HG03378 (cell line): Measurements from ENCODE around the gene MIEF1.

Experiments used
- ATAC-seq: cut with Tn5 transposase; IDR thresholded peaks from one replicate; pipeline ENCODE4 v1.9.1; 2021; ENCODE audit warnings: mild to moderate bottlenecking, moderate library complexity; ENCODE audit not compliant: unreplicated experiment

MIEF1 gene

GRCh38 chr22:39470451-39471291 lies 31.4 kb upstream of the MIEF1 start:
- ATAC-seq = no peak

DNA sequence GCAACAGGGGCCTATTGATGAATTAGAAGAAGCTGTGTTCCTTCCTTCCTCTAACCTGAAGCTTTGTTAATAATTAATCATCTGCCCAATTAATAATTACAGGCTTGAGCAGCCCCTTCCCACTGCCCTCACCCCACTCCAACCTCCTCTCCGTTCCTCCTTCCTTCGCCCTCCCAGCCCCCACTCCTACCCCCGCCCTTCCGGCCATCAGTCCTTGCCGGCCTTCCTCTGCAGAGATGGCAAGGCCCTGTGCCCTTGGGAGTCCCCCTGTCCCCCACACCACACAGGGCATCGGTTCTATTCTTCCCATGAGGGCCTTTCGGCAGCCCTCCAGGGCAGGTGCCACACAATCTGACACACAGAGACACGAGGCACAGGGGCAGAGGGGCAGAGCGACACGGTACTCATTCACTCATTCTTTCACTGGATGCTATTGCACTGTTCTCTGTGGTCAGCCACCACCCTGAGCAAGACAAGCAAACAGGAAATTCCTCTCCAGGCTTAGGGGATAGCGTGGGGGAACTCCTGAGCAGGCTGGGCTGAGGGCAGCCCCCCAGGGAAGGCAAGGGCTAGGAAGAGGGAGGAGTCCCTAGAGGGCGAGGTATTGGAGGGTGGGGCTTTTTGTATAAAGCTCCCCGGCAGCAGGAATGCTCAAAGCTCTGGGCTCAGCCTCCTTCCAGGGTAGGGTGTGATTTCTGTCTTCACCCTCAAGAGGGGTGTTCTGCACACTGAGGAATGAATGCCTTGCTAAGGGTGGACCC lies 30.5 kb upstream of the MIEF1 start:
- ATAC-seq = peak; percentile 47

DNA sequence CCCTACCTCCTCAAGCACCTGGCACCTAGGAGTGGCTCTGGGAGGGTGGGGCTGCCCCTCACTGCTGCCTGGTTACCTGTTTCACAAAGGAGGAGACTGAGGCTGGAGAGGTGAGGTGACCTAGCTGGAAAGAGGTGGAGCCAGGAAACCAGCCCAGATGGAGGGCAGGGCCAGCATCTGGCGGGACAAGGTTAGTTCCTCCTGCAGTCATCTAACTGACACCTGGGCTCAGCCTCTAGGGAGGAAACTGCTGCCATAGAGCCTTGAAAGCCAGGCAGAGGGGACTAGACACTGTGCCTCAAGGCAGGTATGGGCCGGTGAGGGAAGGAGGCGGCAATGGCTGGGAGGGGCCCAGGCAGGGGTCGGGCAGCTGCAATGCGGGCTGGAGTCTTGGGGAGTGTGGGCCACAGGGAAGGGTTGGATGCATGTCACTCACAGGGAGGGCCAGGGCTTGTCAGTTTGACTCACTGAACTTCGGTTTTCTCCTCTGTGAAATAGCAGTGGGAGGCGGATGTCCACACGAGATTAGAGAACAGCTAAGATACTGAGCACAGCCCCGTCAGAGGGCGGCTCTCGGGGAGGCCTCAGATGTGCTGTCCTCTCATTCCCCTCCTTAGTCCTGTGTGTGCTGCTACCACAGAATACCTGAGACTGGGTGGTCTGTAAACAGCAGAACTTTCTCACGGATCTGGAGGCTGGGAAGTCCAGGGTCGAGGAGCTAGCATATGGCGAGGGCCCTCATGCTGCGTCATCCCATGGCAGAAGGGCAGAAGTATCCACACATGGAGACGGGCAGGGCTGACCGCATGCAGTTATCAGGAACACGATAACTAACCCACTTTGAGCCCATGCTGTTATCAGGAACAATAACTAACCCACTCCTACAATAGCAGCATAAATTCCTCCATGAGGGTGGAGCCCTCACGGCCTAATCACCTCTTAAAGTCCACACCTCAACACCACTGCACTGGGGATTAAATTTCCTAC lies 29.2 kb upstream of the MIEF1 start:
- no peak for ATAC-seq

DNA sequence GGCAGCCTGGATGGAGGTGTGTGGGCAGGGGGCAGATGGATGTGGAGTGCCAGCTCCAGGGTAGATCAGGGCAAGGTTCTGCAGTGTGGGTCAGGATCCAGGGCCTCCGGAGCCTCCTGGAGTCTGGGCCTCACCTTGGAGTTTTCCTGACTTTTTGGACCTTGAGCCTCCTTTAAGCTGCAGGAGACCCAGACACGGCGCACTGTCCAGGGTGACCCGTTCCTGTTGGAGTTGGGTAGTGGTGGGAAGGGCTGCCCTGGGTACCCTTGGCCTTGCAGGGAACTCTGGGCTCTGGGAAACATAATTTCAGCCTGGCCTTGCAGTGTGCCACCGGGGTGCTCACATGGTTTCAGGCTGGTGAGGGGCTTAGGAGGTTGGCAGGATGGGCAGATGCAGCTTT lies 28.2 kb upstream of the MIEF1 start:
- no peak for ATAC-seq

DNA sequence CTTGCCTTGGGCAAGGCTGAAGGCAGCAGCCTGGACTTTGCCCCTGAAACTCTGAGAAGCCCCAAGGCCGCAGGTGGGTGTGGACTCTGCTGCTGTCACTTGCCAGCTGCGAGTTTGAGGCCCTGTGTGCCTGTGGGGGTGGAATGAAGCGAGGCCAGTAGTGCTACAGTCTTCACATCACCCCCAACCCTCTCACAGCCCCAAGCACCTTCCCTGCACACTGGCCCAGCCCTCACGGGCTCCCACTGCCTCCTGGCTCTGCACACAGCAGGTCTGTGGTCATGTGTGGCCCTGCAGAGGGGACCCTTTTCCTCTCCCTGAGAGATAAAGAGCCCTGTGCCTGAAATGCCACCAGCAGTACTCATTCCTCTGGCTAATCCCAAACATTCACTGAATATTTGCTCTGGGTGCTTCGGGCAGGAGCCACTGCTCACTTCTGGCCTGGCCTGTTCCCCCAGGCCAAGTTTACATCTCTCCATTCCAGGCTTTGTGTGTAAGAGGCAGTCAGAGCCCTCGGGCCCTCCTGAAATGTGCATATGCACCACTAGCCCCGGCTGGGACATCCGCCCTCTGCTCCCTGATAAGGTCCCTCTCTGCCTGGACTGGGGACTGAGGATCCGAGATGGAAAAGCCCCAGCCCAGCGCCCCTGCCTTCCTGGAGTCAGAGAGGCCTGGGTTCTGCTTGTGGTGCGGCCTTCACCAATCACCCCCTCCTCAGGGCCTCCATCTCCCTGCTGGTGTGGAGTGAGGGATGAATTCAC lies 27.6 kb upstream of the MIEF1 start:
- no peak for ATAC-seq

- no peak for ATAC-seq
These were observed 26.8 kb upstream of the MIEF1 start for GRCh38 chr22:39475337-39475736.

DNA sequence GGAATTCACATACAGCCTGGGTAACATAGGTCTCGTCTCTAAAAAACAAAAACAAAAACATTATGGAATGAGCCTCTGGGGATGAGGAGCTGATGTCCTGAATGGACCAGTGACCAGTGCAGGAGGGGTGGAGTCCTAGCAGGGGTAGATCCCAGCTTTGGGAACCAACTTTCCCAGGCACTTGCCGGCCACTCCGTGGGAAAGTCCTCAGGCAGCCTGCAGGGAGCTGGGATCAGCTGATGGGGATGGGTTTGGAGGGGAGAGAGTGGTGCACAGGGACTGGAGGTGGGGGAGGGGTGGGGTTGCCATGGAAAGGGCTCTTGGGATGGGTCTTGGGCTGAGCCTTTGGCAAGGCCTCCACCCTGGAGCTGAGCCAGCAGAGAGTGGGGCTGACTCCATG lies 26.2 kb upstream of the MIEF1 start:
- ATAC-seq = no peak

DNA sequence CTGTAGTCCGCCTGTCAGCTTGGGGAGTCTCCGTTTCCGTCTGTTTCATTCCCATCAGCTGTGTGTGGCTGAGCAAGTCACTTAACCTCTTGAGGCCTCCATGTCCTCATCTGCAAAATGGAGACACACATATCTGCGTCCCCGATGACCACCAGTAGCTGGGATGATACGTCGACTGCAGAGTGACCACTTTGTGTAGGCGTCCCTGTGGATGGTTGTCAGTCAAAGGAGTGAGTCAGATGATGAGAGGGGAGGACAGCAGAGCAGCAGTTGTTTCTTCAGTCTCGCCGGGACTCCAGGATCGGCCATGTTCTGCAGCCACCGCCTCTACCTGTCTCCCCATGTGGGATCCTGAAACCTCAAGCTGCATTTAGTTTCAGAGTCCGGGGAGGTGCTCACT lies 25.4 kb upstream of the MIEF1 start:
- no peak for ATAC-seq

GRCh38 chr22:39477542-39477941 lies 24.5 kb upstream of the MIEF1 start:
- no peak for ATAC-seq

DNA sequence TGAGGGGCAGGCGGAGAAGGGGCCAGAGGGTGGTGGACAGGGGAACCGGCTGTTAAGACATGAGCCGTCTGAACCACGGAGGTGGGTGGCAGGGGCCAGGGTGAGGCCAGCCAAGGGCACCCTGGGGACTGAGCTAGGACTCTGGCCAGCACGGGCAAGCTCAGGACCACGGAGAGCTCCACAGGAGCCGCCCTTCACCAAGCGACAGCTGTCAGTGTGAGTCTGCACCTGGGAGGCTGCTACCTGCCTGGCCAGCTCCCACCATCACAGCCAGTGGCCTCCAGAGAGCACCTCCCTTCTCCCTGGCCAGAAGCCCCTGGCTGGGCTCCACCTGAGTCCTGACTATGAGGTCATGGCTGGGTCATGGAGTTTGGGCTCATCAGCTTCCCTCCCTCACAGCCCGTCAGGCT lies 23.6 kb upstream of the MIEF1 start:
- no peak for ATAC-seq

- ATAC-seq = no peak
These were observed 22.8 kb upstream of the MIEF1 start for GRCh38 chr22:39479254-39479653.

- ATAC-seq = no peak
These were observed 21.5 kb upstream of the MIEF1 start for GRCh38 chr22:39480557-39480956.

DNA sequence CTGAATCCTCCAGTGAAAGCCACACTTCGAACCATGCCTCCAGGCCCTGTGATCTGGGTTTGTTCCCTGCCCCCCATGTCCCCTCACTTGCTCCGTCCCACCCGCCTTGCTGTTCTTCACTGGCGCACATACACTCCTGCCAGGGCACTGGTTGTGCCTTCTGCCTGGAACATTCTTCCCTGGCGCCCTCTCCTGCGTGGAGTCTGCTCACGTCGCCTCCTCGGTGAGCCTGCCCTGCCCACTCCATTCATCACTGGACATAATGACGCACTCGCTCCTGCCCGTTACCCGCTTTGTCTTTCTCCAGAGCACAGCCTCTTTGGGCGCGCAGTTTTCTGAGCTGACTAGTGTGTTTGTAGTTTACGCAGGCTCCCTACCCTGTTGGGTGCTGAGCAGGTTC lies 21.0 kb upstream of the MIEF1 start:
- ATAC-seq = no peak

- no peak for ATAC-seq
These were observed 20.5 kb upstream of the MIEF1 start for GRCh38 chr22:39481595-39481994.

GRCh38 chr22:39482768-39483167 lies 19.3 kb upstream of the MIEF1 start:
- no peak for ATAC-seq

DNA sequence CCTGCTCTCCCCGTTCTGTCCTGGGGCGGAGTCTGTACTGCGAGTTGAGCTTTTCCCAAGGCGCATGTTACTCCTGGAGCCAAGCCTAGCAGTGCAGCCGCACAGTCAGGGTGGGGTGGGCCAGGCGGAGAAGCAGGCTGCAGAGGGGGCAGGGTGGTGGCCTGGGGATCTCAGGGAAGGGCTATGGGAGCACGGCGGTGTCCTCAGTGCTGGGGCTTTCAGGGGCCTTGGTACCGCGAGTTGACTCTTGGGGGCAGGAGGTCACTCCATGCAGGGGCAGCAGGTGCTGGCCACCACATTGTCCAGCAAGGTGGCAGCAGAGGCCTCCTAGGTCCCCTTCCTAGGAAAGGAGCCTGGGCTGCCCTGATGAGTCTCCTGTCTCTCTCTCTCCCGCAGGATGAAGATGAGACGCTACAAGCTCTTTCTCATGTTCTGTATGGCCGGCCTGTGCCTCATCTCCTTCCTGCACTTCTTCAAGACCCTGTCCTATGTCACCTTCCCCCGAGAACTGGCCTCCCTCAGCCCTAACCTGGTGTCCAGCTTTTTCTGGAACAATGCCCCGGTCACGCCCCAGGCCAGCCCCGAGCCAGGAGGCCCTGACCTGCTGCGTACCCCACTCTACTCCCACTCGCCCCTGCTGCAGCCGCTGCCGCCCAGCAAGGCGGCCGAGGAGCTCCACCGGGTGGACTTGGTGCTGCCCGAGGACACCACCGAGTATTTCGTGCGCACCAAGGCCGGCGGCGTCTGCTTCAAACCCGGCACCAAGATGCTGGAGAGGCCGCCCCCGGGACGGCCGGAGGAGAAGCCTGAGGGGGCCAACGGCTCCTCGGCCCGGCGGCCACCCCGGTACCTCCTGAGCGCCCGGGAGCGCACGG lies 14.9 kb upstream of the MIEF1 start:
- no peak for ATAC-seq

DNA sequence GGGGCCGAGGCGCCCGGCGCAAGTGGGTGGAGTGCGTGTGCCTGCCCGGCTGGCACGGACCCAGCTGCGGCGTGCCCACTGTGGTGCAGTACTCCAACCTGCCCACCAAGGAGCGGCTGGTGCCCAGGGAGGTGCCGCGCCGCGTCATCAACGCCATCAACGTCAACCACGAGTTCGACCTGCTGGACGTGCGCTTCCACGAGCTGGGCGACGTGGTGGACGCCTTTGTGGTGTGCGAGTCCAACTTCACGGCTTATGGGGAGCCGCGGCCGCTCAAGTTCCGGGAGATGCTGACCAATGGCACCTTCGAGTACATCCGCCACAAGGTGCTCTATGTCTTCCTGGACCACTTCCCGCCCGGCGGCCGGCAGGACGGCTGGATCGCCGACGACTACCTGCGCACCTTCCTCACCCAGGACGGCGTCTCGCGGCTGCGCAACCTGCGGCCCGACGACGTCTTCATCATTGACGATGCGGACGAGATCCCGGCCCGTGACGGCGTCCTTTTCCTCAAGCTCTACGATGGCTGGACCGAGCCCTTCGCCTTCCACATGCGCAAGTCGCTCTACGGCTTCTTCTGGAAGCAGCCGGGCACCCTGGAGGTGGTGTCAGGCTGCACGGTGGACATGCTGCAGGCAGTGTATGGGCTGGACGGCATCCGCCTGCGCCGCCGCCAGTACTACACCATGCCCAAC lies 14.1 kb upstream of the MIEF1 start:
- ATAC-seq = no peak

GRCh38 chr22:39488563-39489083 lies 13.5 kb upstream of the MIEF1 start:
- ATAC-seq = no peak
